ENCODE measurements around the gene APOBEC4. TPM values are rescaled to one million over a fixed set of nuclear protein-coding genes. Genes with fewer than 3 reads are reported as not detected.

The APOBEC4 gene
- total RNA-seq, 1 experiment from 2014 or later: not detected

- no peak for DNase-seq (ENCODE audit: low spot score)
These were observed 48.9 kb downstream of the APOBEC4 start for GRCh38 chr1:183604038-183604808.

DNA sequence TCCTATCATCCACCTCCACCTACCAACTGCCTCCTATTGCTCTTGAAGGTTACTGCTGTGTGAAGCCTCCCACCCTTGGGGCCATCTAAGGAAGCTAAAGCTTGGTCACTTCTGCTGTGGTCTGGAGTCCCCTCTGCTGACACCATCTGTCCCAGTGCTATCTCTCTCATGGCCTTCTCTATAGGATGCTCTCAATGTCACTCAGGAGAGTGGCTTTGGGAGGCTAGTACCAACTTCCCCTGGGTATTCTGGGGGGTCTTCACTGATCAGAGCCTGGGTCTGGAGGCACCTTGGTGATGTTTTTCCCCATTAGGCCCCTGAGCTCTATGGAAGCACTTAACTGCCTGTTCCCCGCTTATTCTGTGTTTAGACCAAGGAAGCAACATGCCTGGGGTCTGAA, 50.6 kb downstream of the APOBEC4 start:
- no peak for DNase-seq (ENCODE audit: low spot score)

DNA sequence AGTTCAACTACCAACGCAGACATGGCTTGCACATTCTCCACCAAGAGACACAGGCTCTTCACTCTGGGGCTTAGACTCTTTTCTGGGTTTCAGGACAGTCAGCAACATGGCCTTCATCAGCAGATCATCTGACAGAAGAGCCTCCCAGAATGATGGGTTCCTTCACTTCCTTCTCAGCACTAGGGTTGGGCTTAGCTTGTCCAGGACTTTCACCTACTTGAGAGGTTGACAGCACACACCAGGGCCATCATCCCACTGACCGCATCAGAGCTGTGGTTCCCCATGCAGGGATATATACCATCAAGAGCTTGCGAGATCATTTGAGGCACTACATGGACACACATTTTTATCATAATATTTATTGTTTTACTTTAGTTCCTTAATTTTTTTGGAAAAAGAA, 52.5 kb downstream of the APOBEC4 start:
- DNase-seq (ENCODE audit: low spot score): no peak

GRCh38 chr1:183600136-183600535, 53.0 kb downstream of the APOBEC4 start:
- no peak for DNase-seq (ENCODE audit: low spot score)

GRCh38 chr1:183598386-183598785, 54.7 kb downstream of the APOBEC4 start:
- DNase-seq (ENCODE audit: low spot score): no peak

DNA sequence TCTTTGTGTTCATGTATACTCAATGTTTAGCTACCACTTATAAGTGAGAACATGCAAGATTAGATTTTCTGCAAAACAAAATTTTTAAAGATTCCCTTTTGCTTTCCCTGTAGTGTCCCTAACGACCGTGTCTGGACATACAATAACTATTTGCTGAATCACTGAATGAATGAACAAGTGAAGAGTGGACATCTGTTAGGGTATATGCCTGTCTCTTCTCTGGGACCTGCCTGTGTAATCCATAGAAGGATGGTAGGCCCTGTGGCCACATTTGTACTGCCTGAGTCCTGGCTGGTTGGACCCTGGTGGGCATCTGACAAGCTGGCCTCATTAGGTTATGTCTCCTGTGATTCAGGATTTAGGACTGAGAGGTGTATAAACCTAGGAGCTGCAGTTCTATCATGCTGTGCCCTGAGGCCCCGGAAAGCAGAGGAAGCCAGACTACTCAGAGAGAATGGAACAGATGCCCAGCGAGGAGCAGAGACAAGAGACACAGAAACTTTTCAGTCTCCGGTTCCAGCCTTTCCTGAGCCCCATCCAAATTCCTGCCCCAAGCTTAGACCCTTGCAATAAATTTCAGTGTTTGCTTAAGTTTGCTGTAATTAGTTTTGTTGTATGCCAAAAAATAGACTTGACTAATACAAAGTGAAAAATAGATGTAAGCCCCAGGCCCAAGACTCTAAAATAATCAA, 55.3 kb downstream of the APOBEC4 start:
- DNase-seq (ENCODE audit: low spot score): no peak

GRCh38 chr1:183596500-183596899, 56.6 kb downstream of the APOBEC4 start:
- DNase-seq (ENCODE audit: low spot score): no peak

Other genes starting within 250 kb of the APOBEC4 start
- 0.23 TPM in 1 of 2 replicates, not detected in the other for gene NMNAT2, start 234.9 kb downstream of the APOBEC4 start, total RNA-seq (2014; rRNA removed; shearing (Covaris generic))
- gene SMG7, start 180.8 kb downstream of the APOBEC4 start, total RNA-seq (2014; rRNA removed; shearing (Covaris generic)): 18.3 and 20.7 TPM in 2 replicates
- 0.34 and 1.6 TPM in 2 replicates for gene NCF2, start 62.9 kb downstream of the APOBEC4 start, total RNA-seq (2014; rRNA removed; shearing (Covaris generic))
- gene ARPC5, start 17.5 kb downstream of the APOBEC4 start, total RNA-seq (2014; rRNA removed; shearing (Covaris generic)): 110 and 113 TPM in 2 replicates
- gene RGL1, start 151.8 kb upstream of the APOBEC4 start, total RNA-seq (2014; rRNA removed; shearing (Covaris generic)): 0.03 and 0.18 TPM in 2 replicates